Endodermal cell (in vitro differentiated cells): Measurements from ENCODE around the gene ATP6V0E1. TPM values are rescaled to one million over a fixed set of nuclear protein-coding genes. Genes with fewer than 3 reads are reported as not detected.

Experiments
- DNase-seq: peaks from one replicate; pipeline ENCODE4 v3.0.0-alpha.2; 2017
- H3K27ac ChIP-seq: 2 replicates; pipeline ENCODE4 v1.5.1; 2013; ENCODE audit warnings: mild to moderate bottlenecking, low read depth, low read length, moderate library complexity
- H3K27me3 ChIP-seq: 2 replicates; pipeline ENCODE4 v1.6.1; 2013; ENCODE audit warnings: mild to moderate bottlenecking, low read length, moderate library complexity; ENCODE audit not compliant: insufficient read depth, control insufficient read depth, poor library complexity, severe bottlenecking
- H3K36me3 ChIP-seq: 2 replicates; pipeline ENCODE4 v1.7.0; 2013; ENCODE audit warnings: mild to moderate bottlenecking, low read length, moderate library complexity; ENCODE audit not compliant: control insufficient read depth, insufficient read depth
- H3K4me1 ChIP-seq: one replicate; pipeline ENCODE4 v1.7.0; 2013; ENCODE audit warnings: low read length; ENCODE audit not compliant: control insufficient read depth, insufficient read depth
- H3K4me3 ChIP-seq: 2 replicates; pipeline ENCODE4 v1.5.1; 2013; ENCODE audit warnings: mild to moderate bottlenecking, low read length, moderate library complexity
- H3K9ac ChIP-seq: 2 replicates; pipeline ENCODE4 v1.6.1; 2013; ENCODE audit warnings: mild to moderate bottlenecking, low read length, moderate library complexity; ENCODE audit not compliant: poor library complexity, severe bottlenecking; ENCODE audit errors: extremely low read depth
- H3K9me3 ChIP-seq: 2 replicates; pipeline ENCODE4 v1.6.1; 2013; ENCODE audit warnings: mild to moderate bottlenecking, low read length, moderate library complexity; ENCODE audit not compliant: control insufficient read depth
- H3K27ac Mint-ChIP-seq: 2 replicates; pipeline ENCODE4 v1.8.0; 2020; ENCODE audit warnings: mixed read lengths
- H3K27me3 Mint-ChIP-seq: 2 replicates; pipeline ENCODE4 v1.8.0; 2021; ENCODE audit warnings: mild to moderate bottlenecking, mixed read lengths; ENCODE audit not compliant: insufficient read depth
- H3K36me3 Mint-ChIP-seq: 2 replicates; pipeline ENCODE4 v1.8.0; 2020; ENCODE audit warnings: low read depth, mixed read lengths
- H3K4me1 Mint-ChIP-seq: 2 replicates; pipeline ENCODE4 v1.8.0; 2020; ENCODE audit warnings: mixed read lengths
- H3K4me3 Mint-ChIP-seq: 2 replicates; pipeline ENCODE4 v1.8.0; 2020; ENCODE audit warnings: mild to moderate bottlenecking, moderate library complexity, mixed read lengths
- H3K9me3 Mint-ChIP-seq: 2 replicates; pipeline ENCODE4 v1.8.0; 2020; ENCODE audit warnings: mild to moderate bottlenecking, mixed read lengths
- WGBS, 2 experiments: methylation state at CpG; one replicate each; pipeline versions ENCODE4 v1.1.5 to v1.1.7; 2013; ENCODE audit warnings: missing lambda C conversion rate in 2 of 2, mixed read lengths in 1 of 2; ENCODE audit not compliant: insufficient coverage in 1 of 2, insufficient read length in 1 of 2; 5-methylcytosine and 5-hydroxymethylcytosine counted together
- total RNA-seq, 2 donors: library from RNA; stranded (reverse); fragmentation: NEBNext Ultra II Directional in 1 of 2; extraction: Animal tissue kit (Norgen Biotek cat#: 25700) in 1 of 2; gene quantifications; 2 replicates in 1 of 2; 3 replicates in 1 of 2; pipeline ENCODE4 v1.2.1, GENCODE V29; 2021
- TF ChIP-seq, protein P1 (sequence below): fragments of 200-600 bp; sonication (generic); conservative IDR thresholded peaks from 2 replicates; pipeline ENCODE4 v1.5.0; 2021; ENCODE audit warnings: antibody characterized with exemption, mild to moderate bottlenecking

ATP6V0E1 gene
- total RNA-seq, 2 donors from 2014 or later, result 119 to 128 TPM

DNA sequence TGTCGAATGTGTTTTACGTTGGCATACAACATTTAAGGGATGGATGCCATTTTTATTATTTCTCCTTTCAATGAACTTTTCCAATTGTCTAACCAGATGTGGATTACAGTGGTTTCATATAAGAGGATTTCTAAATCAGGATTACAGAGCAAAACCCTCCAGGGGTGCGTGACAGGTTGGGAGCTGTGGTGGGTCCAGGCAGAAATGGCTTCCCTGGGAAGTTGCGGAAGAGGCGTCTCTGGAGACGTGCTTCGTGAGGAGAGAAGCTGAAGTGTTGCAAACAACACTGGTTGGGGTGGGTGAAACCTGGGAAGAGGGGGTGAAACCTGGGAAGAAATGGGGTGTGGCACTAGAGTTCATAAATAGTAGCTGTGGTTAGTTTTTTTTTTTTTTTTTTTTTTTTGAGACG, 28.8 kb upstream of the ATP6V0E1 start:
- no peaks in the 10 kb centered on the region for H3K27me3 Mint-ChIP-seq
- no peak for DNase-seq
- H3K27ac Mint-ChIP-seq, result no peak overlapping the region
- TF ChIP-seq, protein P1, sequence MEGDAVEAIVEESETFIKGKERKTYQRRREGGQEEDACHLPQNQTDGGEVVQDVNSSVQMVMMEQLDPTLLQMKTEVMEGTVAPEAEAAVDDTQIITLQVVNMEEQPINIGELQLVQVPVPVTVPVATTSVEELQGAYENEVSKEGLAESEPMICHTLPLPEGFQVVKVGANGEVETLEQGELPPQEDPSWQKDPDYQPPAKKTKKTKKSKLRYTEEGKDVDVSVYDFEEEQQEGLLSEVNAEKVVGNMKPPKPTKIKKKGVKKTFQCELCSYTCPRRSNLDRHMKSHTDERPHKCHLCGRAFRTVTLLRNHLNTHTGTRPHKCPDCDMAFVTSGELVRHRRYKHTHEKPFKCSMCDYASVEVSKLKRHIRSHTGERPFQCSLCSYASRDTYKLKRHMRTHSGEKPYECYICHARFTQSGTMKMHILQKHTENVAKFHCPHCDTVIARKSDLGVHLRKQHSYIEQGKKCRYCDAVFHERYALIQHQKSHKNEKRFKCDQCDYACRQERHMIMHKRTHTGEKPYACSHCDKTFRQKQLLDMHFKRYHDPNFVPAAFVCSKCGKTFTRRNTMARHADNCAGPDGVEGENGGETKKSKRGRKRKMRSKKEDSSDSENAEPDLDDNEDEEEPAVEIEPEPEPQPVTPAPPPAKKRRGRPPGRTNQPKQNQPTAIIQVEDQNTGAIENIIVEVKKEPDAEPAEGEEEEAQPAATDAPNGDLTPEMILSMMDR, result no peak
- H3K4me1 ChIP-seq, result no peaks in the 10 kb centered on the region
- peaks cover 13% of the 10 kb centered on the region for H3K36me3 ChIP-seq
- no peak overlapping the region for H3K27ac ChIP-seq
- no peak overlapping the region for H3K4me3 ChIP-seq
- no peak overlapping the region for H3K4me3 Mint-ChIP-seq
- WGBS, 2 experiments, result 90 to 96% methylated on average over 4 to 8 of the region's 8 CpGs
- H3K9me3 ChIP-seq, result no peaks in the 10 kb centered on the region
- H3K27me3 ChIP-seq, result no peaks in the 10 kb centered on the region
- H3K9me3 Mint-ChIP-seq, result no peaks in the 10 kb centered on the region
- peaks cover 18% of the 10 kb centered on the region for H3K36me3 Mint-ChIP-seq
- peaks cover 6% of the 10 kb centered on the region for H3K4me1 Mint-ChIP-seq
- H3K9ac ChIP-seq, result no peak overlapping the region

- H3K4me3 ChIP-seq, result no peak overlapping the region
- H3K4me3 Mint-ChIP-seq, result no peak overlapping the region
- H3K27ac ChIP-seq, result no peak overlapping the region
- no peaks in the 10 kb centered on the region for H3K27me3 Mint-ChIP-seq
- no peak overlapping the region for H3K9ac ChIP-seq
- H3K9me3 ChIP-seq, result no peaks in the 10 kb centered on the region
- H3K27ac Mint-ChIP-seq, result no peak overlapping the region
- TF ChIP-seq, protein P1, result no peak
- no peaks in the 10 kb centered on the region for H3K4me1 ChIP-seq
- H3K36me3 Mint-ChIP-seq, result peaks cover 11% of the 10 kb centered on the region
- peaks cover 6% of the 10 kb centered on the region for H3K36me3 ChIP-seq
- H3K4me1 Mint-ChIP-seq, result peaks cover 8% of the 10 kb centered on the region
- no peaks in the 10 kb centered on the region for H3K27me3 ChIP-seq
- DNase-seq, result no peak
- H3K9me3 Mint-ChIP-seq, result no peaks in the 10 kb centered on the region
- 97% methylated on average over 3 of the region's 3 CpGs; no CpG with 5 or more reads in 1 of the 2 experiments for WGBS, 2 experiments
Measured at GRCh38 chr5:172956228-172956627, 27.3 kb upstream of the ATP6V0E1 start.

GRCh38 chr5:172956936-172957335, 26.6 kb upstream of the ATP6V0E1 start:
- Histone ChIP-seq H3K36me3 (peaks cover 6% of the 10 kb centered on the region), H3K4me1 (no peaks in the 10 kb centered on the region), H3K27ac (no peak overlapping the region), H3K9me3 (no peaks in the 10 kb centered on the region), H3K4me3 (no peak overlapping the region), H3K9ac (no peak overlapping the region), H3K27me3 (no peaks in the 10 kb centered on the region)
- Mint-ChIP-seq H3K36me3 (peaks cover 12% of the 10 kb centered on the region), H3K4me1 (peaks cover 8% of the 10 kb centered on the region), H3K27me3 (no peaks in the 10 kb centered on the region), H3K9me3 (no peaks in the 10 kb centered on the region), H3K27ac (no peak overlapping the region), H3K4me3 (no peak overlapping the region)
- DNase-seq, result no peak
- TF ChIP-seq, protein P1, result no peak
- 85 to 90% methylated on average over 4 of the region's 4 CpGs for WGBS, 2 experiments
